GM23338 (cell line): ENCODE results near the gene SLC10A3. TPM values are rescaled to one million over a fixed set of nuclear protein-coding genes. Genes with fewer than 3 reads are reported as not detected.
A peak's percentile ranks its signal among the peaks of the same experiment; 100 is the strongest.

Experiments
- ATAC-seq: fragments of 200-7000 bp; cut with Tn5 transposase; 3 replicates; pipeline ENCODE4 v1.9.1; 2020
- DNase-seq: peaks from one replicate; pipeline ENCODE4 v3.0.0-alpha.2; 2015; ENCODE audit warnings: low spot score
- H2AFZ ChIP-seq: fragments of 200-600 bp; sonication (generic); 2 replicates; pipeline ENCODE4 v1.8.0; 2016; ENCODE audit warnings: antibody characterized with exemption, mild to moderate bottlenecking, moderate library complexity
- H3F3A ChIP-seq: fragments of 200-600 bp; sonication (generic); replicated peaks from 2 replicates; pipeline ENCODE4 v1.8.0; 2017; ENCODE audit warnings: antibody characterized with exemption, mixed run types, low read depth
- H3K27ac ChIP-seq: fragments of 200-600 bp; sonication (generic); 2 replicates; pipeline ENCODE4 v1.6.1; 2016; ENCODE audit warnings: low read depth
- H3K27me3 ChIP-seq: fragments of 200-600 bp; sonication (generic); 2 replicates; pipeline ENCODE4 v1.8.0; 2016; ENCODE audit warnings: mild to moderate bottlenecking, mixed run types, moderate library complexity; ENCODE audit not compliant: insufficient read depth
- H3K36me3 ChIP-seq: fragments of 200-600 bp; sonication (generic); 2 replicates; pipeline ENCODE4 v1.8.0; 2016; ENCODE audit warnings: mild to moderate bottlenecking; ENCODE audit not compliant: insufficient read depth
- H3K4me1 ChIP-seq: fragments of 200-600 bp; sonication (generic); 2 replicates; pipeline ENCODE4 v1.8.0; 2016; ENCODE audit warnings: mild to moderate bottlenecking, moderate library complexity; ENCODE audit not compliant: insufficient read depth
- H3K4me2 ChIP-seq: fragments of 200-600 bp; sonication (generic); 2 replicates; pipeline ENCODE4 v1.7.1; 2017; ENCODE audit warnings: mixed run types
- H3K4me3 ChIP-seq: fragments of 200-600 bp; sonication (generic); 2 replicates; pipeline ENCODE4 v1.6.1; 2016; ENCODE audit warnings: mixed run types
- H3K79me2 ChIP-seq: fragments of 200-600 bp; sonication (generic); replicated peaks from 2 replicates; pipeline ENCODE4 v1.8.0; 2017; ENCODE audit warnings: mild to moderate bottlenecking; ENCODE audit not compliant: insufficient read depth
- H3K9me2 ChIP-seq: fragments of 200-600 bp; sonication (generic); 2 replicates; pipeline ENCODE4 v1.8.0; 2017; ENCODE audit not compliant: insufficient read depth
- H4K20me1 ChIP-seq: fragments of 200-600 bp; sonication (generic); replicated peaks from 2 replicates; pipeline ENCODE4 v1.8.0; 2017; ENCODE audit warnings: mild to moderate bottlenecking; ENCODE audit not compliant: insufficient read depth
- H3K27ac Mint-ChIP-seq: 2 replicates; pipeline ENCODE4 v1.8.0; 2020; ENCODE audit warnings: inconsistent platforms, mild to moderate bottlenecking, moderate library complexity, mixed read lengths
- H3K27me3 Mint-ChIP-seq: 3 replicates; pipeline ENCODE4 v1.8.0; 2022; ENCODE audit warnings: low read depth, mild to moderate bottlenecking, moderate library complexity, mixed read lengths, inconsistent platforms; ENCODE audit not compliant: insufficient read depth, poor library complexity
- H3K36me3 Mint-ChIP-seq: 3 replicates; pipeline ENCODE4 v1.8.0; 2021; ENCODE audit warnings: low read depth, mild to moderate bottlenecking, inconsistent platforms, moderate library complexity, mixed read lengths
- H3K4me1 Mint-ChIP-seq: 3 replicates; pipeline ENCODE4 v1.8.0; 2020; ENCODE audit warnings: mild to moderate bottlenecking, inconsistent platforms, mixed read lengths
- H3K4me3 Mint-ChIP-seq: 3 replicates; pipeline ENCODE4 v1.8.0; 2021; ENCODE audit warnings: moderate library complexity, mild to moderate bottlenecking, inconsistent platforms, mixed read lengths
- H3K9me3 Mint-ChIP-seq: 3 replicates; pipeline ENCODE4 v1.8.0; 2020; ENCODE audit warnings: moderate library complexity, mild to moderate bottlenecking, inconsistent platforms, mixed read lengths
- EZH2 ChIP-seq: fragments of 200-600 bp; sonication (generic); IDR thresholded peaks from one replicate; pipeline ENCODE4 v1.8.0; 2017; ENCODE audit warnings: antibody characterized with exemption, mild to moderate bottlenecking, low read depth; ENCODE audit not compliant: unreplicated experiment
- JUNB ChIP-seq: IDR thresholded peaks from one replicate; pipeline ENCODE4 v1.6.1; 2016; ENCODE audit warnings: antibody characterized with exemption; ENCODE audit not compliant: unreplicated experiment
- polyA plus RNA-seq: library from polyadenylated mRNA; unstranded; fragments of >200 nt; fragmentation: Nextera tagmentation; extraction: Ambion mirVana; gene quantifications from 2 replicates; pipeline ENCODE4 v1.2.1, GENCODE V29; 2016
- total RNA-seq: library from RNA; depleted of rRNA; stranded (reverse); fragments of >200 nt; shearing (Covaris generic); gene quantifications from 2 replicates; pipeline ENCODE4 v1.2.3, GENCODE V29; 2014
- TF ChIP-seq, protein P1 (sequence below): fragments of 250-450 bp; sonication (Bioruptor Pico); IDR thresholded peaks from 2 replicates; pipeline ENCODE4 v1.5.0; 2020; ENCODE audit warnings: mild to moderate bottlenecking, moderate library complexity
- TF ChIP-seq, protein P2 (sequence below), 2 experiments: fragments of 200-600 bp in 1 of 2; sonication (generic) in 1 of 2; conservative IDR thresholded peaks; 2 replicates each; pipeline versions ENCODE4 v1.5.1 to v1.6.1; 2016 to 2017; ENCODE audit warnings: antibody characterized with exemption in 2 of 2, low read depth in 2 of 2, mild to moderate bottlenecking in 2 of 2, moderate library complexity in 1 of 2
- TF ChIP-seq, protein P3 (sequence below): IDR thresholded peaks from 2 replicates; pipeline ENCODE4 v1.6.1; 2016; ENCODE audit warnings: antibody characterized with exemption

Gene SLC10A3
- total and polyA plus RNA-seq, 2 experiments from 2014 or later: 7.6 to 17.6 TPM

DNA sequence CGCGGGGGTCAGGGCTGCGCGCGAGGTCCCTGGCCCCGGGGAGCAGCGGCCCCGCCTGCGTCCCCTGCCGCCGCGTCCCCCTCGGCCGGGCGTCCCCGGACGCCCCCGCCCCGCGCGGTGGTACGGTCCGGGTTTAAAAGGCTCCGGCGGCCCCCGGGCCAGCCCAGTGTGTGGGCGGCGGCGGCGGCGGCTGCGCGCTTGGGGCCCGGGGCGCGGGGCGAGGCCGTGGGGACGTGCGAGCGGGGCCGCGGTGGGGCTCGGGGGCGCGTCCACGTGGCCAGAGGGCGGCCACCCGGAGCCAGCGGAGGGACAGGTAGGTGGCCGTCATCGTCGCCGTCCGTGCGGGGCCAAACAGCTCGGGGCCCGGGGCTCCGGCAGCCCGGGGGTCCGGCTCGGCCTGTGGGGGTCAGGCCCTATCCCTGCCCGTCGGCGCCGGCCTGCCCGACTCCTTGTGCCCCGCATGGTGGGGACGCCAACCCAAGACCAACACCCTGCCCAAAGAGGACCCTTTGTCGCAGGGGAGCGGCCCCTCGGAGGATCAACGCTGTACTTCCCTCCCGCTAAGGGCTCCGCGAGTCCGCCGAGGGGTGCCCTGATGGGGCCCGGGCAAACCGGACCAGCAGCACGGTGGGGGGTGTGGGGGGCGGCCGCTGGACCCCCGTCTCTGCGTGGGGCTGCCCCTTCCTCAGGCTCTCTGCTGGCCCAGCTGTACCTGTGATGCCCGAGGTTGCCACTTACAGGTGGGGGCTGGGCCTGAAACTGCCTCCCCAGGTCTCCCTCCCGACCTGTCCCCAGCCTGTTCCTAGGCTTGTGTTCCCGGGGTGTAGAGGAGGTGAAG is 32.1 kb downstream of the SLC10A3 start, which contains the start of gene PLXNA3 (continued):
- TF ChIP-seq, protein P1, sequence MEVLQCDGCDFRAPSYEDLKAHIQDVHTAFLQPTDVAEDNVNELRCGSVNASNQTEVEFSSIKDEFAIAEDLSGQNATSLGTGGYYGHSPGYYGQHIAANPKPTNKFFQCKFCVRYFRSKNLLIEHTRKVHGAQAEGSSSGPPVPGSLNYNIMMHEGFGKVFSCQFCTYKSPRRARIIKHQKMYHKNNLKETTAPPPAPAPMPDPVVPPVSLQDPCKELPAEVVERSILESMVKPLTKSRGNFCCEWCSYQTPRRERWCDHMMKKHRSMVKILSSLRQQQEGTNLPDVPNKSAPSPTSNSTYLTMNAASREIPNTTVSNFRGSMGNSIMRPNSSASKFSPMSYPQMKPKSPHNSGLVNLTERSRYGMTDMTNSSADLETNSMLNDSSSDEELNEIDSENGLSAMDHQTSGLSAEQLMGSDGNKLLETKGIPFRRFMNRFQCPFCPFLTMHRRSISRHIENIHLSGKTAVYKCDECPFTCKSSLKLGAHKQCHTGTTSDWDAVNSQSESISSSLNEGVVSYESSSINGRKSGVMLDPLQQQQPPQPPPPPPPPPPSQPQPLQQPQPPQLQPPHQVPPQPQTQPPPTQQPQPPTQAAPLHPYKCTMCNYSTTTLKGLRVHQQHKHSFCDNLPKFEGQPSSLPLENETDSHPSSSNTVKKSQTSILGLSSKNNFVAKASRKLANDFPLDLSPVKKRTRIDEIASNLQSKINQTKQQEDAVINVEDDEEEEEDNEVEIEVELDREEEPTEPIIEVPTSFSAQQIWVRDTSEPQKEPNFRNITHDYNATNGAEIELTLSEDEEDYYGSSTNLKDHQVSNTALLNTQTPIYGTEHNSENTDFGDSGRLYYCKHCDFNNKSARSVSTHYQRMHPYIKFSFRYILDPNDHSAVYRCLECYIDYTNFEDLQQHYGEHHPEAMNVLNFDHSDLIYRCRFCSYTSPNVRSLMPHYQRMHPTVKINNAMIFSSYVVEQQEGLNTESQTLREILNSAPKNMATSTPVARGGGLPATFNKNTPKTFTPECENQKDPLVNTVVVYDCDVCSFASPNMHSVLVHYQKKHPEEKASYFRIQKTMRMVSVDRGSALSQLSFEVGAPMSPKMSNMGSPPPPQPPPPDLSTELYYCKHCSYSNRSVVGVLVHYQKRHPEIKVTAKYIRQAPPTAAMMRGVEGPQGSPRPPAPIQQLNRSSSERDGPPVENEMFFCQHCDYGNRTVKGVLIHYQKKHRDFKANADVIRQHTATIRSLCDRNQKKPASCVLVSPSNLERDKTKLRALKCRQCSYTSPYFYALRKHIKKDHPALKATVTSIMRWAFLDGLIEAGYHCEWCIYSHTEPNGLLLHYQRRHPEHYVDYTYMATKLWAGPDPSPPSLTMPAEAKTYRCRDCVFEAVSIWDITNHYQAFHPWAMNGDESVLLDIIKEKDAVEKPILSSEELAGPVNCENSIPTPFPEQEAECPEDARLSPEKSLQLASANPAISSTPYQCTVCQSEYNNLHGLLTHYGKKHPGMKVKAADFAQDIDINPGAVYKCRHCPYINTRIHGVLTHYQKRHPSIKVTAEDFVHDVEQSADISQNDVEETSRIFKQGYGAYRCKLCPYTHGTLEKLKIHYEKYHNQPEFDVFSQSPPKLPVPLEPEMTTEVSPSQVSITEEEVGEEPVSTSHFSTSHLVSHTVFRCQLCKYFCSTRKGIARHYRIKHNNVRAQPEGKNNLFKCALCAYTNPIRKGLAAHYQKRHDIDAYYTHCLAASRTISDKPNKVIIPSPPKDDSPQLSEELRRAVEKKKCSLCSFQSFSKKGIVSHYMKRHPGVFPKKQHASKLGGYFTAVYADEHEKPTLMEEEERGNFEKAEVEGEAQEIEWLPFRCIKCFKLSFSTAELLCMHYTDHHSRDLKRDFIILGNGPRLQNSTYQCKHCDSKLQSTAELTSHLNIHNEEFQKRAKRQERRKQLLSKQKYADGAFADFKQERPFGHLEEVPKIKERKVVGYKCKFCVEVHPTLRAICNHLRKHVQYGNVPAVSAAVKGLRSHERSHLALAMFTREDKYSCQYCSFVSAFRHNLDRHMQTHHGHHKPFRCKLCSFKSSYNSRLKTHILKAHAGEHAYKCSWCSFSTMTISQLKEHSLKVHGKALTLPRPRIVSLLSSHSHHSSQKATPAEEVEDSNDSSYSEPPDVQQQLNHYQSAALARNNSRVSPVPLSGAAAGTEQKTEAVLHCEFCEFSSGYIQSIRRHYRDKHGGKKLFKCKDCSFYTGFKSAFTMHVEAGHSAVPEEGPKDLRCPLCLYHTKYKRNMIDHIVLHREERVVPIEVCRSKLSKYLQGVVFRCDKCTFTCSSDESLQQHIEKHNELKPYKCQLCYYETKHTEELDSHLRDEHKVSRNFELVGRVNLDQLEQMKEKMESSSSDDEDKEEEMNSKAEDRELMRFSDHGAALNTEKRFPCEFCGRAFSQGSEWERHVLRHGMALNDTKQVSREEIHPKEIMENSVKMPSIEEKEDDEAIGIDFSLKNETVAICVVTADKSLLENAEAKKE (CRISPR knock-in tag): no peak

DNA sequence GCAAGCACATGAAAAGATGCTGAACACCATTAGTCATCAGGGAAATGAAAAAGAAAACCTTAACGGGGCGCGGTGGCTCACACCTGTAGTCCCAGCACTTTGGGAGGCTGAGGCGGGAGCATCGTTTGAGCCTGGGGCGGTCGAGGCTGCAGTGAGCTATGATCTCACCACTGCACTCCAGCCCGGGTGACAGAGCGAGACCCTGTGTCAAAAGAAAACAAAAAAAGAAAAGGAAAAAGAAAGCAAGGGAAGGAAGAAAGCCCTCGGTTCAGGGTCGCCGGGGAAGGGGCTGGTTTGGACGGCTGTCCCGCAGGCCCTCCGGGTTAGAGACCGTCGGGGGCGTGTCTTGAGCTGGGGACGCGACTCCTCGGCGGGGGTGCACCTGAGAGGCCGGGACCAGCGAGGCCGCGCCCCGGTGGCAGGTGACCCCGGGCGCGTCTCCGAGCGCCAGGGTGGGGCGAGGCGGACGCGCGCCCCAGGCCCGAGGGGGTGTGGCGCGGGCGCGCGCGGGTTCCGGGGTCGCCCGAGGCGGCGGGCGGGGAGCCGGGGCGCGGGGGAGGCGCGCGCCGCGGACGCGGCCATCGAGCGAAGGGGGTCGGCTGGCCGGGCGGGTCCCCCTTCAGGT is 32.8 kb downstream of the SLC10A3 start:
- Histone ChIP-seq H4K20me1 (no peaks in the 10 kb centered on the region), H3F3A (no peaks in the 10 kb centered on the region), H2AFZ (no peak overlapping the region), H3K4me1 (no peaks in the 10 kb centered on the region), H3K27me3 (no peaks in the 10 kb centered on the region; the same call in 1 of the 2 replicates), H3K79me2 (no peaks in the 10 kb centered on the region), H3K4me2 (peak overlapping the region; percentile 43), H3K9me2 (no peaks in the 10 kb centered on the region), H3K36me3 (no peaks in the 10 kb centered on the region), H3K27ac (no peak overlapping the region), H3K4me3 (peak overlapping the region; percentile 34)
- DNase-seq (peak; percentile 80), ATAC-seq (peak; percentile 63)
- Mint-ChIP-seq H3K4me1 (no peaks in the 10 kb centered on the region; the same call in 2 of the 3 replicates), H3K27ac (no peak overlapping the region; the same call in 1 of the 2 replicates), H3K27me3 (peaks cover 6% of the 10 kb centered on the region), H3K9me3 (no peaks in the 10 kb centered on the region), H3K36me3 (peaks cover 8% of the 10 kb centered on the region; the same call in 2 of the 3 replicates), H3K4me3 (peak overlapping the region; percentile 82)
- TF ChIP-seq, protein P2, sequence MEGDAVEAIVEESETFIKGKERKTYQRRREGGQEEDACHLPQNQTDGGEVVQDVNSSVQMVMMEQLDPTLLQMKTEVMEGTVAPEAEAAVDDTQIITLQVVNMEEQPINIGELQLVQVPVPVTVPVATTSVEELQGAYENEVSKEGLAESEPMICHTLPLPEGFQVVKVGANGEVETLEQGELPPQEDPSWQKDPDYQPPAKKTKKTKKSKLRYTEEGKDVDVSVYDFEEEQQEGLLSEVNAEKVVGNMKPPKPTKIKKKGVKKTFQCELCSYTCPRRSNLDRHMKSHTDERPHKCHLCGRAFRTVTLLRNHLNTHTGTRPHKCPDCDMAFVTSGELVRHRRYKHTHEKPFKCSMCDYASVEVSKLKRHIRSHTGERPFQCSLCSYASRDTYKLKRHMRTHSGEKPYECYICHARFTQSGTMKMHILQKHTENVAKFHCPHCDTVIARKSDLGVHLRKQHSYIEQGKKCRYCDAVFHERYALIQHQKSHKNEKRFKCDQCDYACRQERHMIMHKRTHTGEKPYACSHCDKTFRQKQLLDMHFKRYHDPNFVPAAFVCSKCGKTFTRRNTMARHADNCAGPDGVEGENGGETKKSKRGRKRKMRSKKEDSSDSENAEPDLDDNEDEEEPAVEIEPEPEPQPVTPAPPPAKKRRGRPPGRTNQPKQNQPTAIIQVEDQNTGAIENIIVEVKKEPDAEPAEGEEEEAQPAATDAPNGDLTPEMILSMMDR (conservative IDR thresholded peaks at IDR 0.05; ENCODE audit: low read depth in 2 of 2): no peak
- TF ChIP-seq EZH2 (no peak), JUNB (no peak)
- TF ChIP-seq, protein P3, sequence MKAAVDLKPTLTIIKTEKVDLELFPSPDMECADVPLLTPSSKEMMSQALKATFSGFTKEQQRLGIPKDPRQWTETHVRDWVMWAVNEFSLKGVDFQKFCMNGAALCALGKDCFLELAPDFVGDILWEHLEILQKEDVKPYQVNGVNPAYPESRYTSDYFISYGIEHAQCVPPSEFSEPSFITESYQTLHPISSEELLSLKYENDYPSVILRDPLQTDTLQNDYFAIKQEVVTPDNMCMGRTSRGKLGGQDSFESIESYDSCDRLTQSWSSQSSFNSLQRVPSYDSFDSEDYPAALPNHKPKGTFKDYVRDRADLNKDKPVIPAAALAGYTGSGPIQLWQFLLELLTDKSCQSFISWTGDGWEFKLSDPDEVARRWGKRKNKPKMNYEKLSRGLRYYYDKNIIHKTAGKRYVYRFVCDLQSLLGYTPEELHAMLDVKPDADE: no peak
